C4-2B (cell line): ENCODE results near the gene CPHXL.
A peak's percentile ranks its signal among the peaks of the same experiment; 100 is the strongest.

Experiments used
- H3K27ac ChIP-seq: fragments of 450-650 bp; 2 replicates; pipeline ENCODE4 v1.5.1; 2017
- CTCF ChIP-seq: fragments of 450-650 bp; conservative IDR thresholded peaks from 2 replicates; pipeline ENCODE4 v1.5.1; 2017; ENCODE audit warnings: mild to moderate bottlenecking
- ZFX ChIP-seq: fragments of 450-650 bp; IDR thresholded peaks from 2 replicates; pipeline ENCODE4 v1.6.1; 2017

Gene CPHXL

GRCh38 chr16:75703306-75703705 is 23.0 kb downstream of the CPHXL start:
- no peak overlapping the region for H3K27ac ChIP-seq
- TF ChIP-seq CTCF (no peak), ZFX (no peak)

- TF ChIP-seq ZFX = no peak
- TF ChIP-seq CTCF = no peak
- no peak overlapping the region for H3K27ac ChIP-seq
Observed at GRCh38 chr16:75702242-75702641, 24.0 kb downstream of the CPHXL start.

- H3K27ac ChIP-seq = no peak within 1 kb of the TSS
- TF ChIP-seq ZFX (no peak), CTCF (no peak)
Observed at GRCh38 chr16:75701361-75701760, 24.9 kb downstream of the CPHXL start, which contains the start of gene DUXB. Gene DUXB (minus strand): TSS chr16:75701461. CDS start chr16:75701418, 43 bp downstream.

GRCh38 chr16:75697571-75697970 is 28.7 kb downstream of the CPHXL start:
- H3K27ac ChIP-seq = no peak overlapping the region
- TF ChIP-seq CTCF (no peak), ZFX (no peak)

- H3K27ac ChIP-seq = no peak overlapping the region
- TF ChIP-seq ZFX (no peak), CTCF (peak; percentile 43)
Observed at GRCh38 chr16:75695708-75696107, 30.6 kb downstream of the CPHXL start.

- no peak for TF ChIP-seq CTCF
- TF ChIP-seq ZFX = no peak
- H3K27ac ChIP-seq = no peak overlapping the region
Observed at GRCh38 chr16:75687361-75687760, 38.9 kb downstream of the CPHXL start.

GRCh38 chr16:75682308-75682707 is 44.0 kb downstream of the CPHXL start:
- no peak overlapping the region for H3K27ac ChIP-seq
- TF ChIP-seq ZFX (no peak), CTCF (no peak)
